GM12878 (cell line): ENCODE data around the gene JHY.

Experiments
- MXI1 ChIP-seq: fragments of 150-350 bp; IDR thresholded peaks from 2 replicates; pipeline ENCODE4 v1.6.1; 2011; ENCODE audit warnings: low read depth, mild to moderate bottlenecking, inconsistent platforms, low read length, improper control_type of control experiment
- SP1 ChIP-seq: IDR thresholded peaks from one replicate; pipeline ENCODE4 v1.6.1; 2011; ENCODE audit warnings: low read depth, low read length

DNA sequence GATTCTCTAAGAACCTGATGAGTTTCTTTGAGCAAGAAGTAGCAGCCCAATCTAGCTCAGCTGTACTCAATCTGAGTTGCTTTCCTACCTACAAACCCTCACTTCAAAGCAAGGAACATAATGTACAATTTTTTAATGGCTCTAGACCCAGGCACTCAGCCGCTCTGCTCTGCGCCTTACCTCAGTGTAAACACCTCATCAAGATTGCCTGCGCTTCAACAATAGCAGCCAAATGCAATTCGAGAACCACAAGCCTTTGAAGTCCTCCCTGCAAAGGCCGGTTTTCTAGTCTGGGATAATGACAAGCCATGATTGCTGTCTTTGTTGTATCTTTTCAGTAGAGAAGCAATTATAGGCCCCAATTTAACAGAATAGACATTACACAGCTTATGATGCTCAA is 38.0 kb downstream of the JHY start:
- TF ChIP-seq MXI1, result no peak
- no peak for TF ChIP-seq SP1
